ENCODE results near the gene COPG2.

- TF ChIP-seq POLR2AphosphoS5 (IDR thresholded peaks at IDR 0.05; ENCODE audit: borderline replicate concordance, low read depth, low read length) (no peak), EZH2 (IDR thresholded peaks at IDR 0.05) (no peak), FOXP2 (optimal IDR thresholded peaks at IDR 0.05; ENCODE audit: control extremely low read depth, extremely low read length, insufficient read depth) (no peak)
Measured at GRCh38 chr7:130699686-130700085, 31.1 kb upstream of the COPG2 start.
